Prostate gland (tissue), 2 donors: ENCODE results near the gene ZNF292.

Experiments
- CTCF ChIP-seq, 4 experiments: fragments of 200-600 bp in 2 of 4; fragments of 450-650 bp in 2 of 4; sonication (generic) in 2 of 4; IDR thresholded peaks; 1 replicate in 3 of 4; 2 replicates in 1 of 4; pipeline ENCODE4 v1.5.1; 2016 to 2019; ENCODE audit warnings: antibody characterized with exemption in 4 of 4, mild to moderate bottlenecking in 2 of 4, moderate library complexity in 2 of 4
- POLR2A ChIP-seq: fragments of 450-650 bp; IDR thresholded peaks from one replicate; pipeline ENCODE4 v1.6.1; 2016; ENCODE audit warnings: antibody characterized with exemption, mild to moderate bottlenecking
- POLR2AphosphoS5 ChIP-seq: sonication (generic); formaldehyde crosslinking; IDR thresholded peaks from one replicate; pipeline ENCODE4 v1.6.1; 2017; ENCODE audit warnings: antibody characterized with exemption

- TF ChIP-seq POLR2A (no peak), POLR2AphosphoS5 (no peak), CTCF (IDR thresholded peaks at IDR 0.05) (peak in 3 of 4 experiments; percentile 29 to 51 (median 42))
Observed at GRCh38 chr6:87237804-87238203, 82.4 kb downstream of the ZNF292 start.
